Measurements from ENCODE around the gene SORBS1. TPM values are rescaled to one million over a fixed set of nuclear protein-coding genes. Genes with fewer than 3 reads are reported as not detected.
A peak's percentile ranks its signal among the peaks of the same experiment; 100 is the strongest.

SORBS1 gene
- total RNA-seq, 2 experiments from 2014 or later = 0.13 to 0.70 TPM

DNA sequence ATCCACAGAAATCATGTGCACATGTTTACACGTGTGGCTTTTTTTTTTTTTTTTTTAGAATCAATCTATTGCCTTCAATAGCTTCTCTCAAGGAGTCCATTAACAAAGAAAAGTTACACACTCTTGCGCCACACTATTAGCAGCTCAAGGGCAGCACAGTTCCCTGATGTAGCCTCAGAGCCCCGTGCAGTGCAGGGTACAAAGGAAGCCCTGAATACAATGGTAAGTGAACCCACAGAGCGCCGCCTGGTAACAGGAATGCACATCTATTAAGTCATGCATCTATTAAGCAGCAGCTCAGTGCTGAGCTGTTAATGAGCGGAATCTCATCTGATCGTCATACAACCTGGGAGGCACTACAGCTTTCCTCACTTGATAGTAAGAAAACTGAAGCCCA lies 156.7 kb downstream of the SORBS1 start:
- ATAC-seq (no peak), DNase-seq (no peak)
- TF ChIP-seq, protein P1, sequence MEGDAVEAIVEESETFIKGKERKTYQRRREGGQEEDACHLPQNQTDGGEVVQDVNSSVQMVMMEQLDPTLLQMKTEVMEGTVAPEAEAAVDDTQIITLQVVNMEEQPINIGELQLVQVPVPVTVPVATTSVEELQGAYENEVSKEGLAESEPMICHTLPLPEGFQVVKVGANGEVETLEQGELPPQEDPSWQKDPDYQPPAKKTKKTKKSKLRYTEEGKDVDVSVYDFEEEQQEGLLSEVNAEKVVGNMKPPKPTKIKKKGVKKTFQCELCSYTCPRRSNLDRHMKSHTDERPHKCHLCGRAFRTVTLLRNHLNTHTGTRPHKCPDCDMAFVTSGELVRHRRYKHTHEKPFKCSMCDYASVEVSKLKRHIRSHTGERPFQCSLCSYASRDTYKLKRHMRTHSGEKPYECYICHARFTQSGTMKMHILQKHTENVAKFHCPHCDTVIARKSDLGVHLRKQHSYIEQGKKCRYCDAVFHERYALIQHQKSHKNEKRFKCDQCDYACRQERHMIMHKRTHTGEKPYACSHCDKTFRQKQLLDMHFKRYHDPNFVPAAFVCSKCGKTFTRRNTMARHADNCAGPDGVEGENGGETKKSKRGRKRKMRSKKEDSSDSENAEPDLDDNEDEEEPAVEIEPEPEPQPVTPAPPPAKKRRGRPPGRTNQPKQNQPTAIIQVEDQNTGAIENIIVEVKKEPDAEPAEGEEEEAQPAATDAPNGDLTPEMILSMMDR (IDR thresholded peaks at IDR 0.05) = no peak
- no peaks in the 10 kb centered on the region for H3K36me3 Mint-ChIP-seq (ENCODE audit: low read depth)
- H3K9me3 Mint-ChIP-seq = no peaks in the 10 kb centered on the region
- H3K27me3 Mint-ChIP-seq = peaks cover 2% of the 10 kb centered on the region
- intact Hi-C loops (cut with micrococcal nuclease) = no loop called here
- peaks cover 4% of the 10 kb centered on the region for H3K4me1 Mint-ChIP-seq (ENCODE audit: low read depth)
- H3K27ac Mint-ChIP-seq = no peak overlapping the region
- no peak overlapping the region for H3K4me3 Mint-ChIP-seq
- POLR2A ChIA-PET = no interaction called here
- CTCF ChIA-PET = interaction anchor here (0.9 to 3.1 kb wide), 3 partner anchors 26 to 41 kb away, joined by 3 to 10 read pairs (median 3); no protein-coding TSS in a partner anchor

DNA sequence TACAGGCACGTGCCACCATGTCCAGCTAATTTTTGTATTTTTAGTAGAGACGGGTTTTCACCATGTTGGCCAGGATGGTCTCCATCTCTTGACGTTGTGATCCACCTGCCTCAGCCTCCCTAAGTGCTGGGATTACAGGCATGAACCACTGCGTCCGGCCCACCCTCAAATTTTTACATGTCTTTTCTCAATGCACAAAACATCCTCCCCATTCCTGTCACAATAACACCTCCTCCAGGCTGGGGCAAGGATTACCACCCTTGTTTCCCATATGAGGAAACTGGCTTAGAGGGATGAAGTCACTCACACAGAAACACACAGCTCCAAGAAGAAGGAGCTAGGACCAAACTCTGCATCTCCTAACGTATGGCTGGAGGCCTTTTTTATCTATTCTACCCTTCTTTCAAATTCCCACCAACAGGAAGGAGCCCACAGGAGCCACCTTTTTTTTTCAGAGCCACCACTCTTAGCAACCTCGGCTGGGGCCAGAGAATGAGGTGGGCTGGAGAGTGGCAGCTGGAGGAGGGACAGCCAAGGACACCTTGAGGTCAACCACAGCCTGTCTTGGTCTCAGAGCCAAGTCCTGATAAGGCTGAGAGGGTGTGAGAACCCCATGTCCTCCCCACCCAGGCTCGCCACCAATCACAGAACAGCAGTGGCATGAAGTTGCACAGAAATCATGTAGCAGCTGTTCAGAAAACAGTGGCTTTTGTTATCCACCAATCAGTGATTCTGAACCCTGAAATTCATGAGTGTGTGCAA lies 157.3 kb downstream of the SORBS1 start:
- POLR2A ChIA-PET = no interaction called here
- TF ChIP-seq, protein P1 (IDR thresholded peaks at IDR 0.05) = no peak
- H3K4me1 Mint-ChIP-seq (ENCODE audit: low read depth) = peaks cover 4% of the 10 kb centered on the region
- DNase-seq (no peak), ATAC-seq (no peak)
- no peak overlapping the region for H3K27ac Mint-ChIP-seq
- H3K4me3 Mint-ChIP-seq = no peak overlapping the region
- peaks cover 2% of the 10 kb centered on the region for H3K27me3 Mint-ChIP-seq
- no peaks in the 10 kb centered on the region for H3K9me3 Mint-ChIP-seq
- no peaks in the 10 kb centered on the region for H3K36me3 Mint-ChIP-seq (ENCODE audit: low read depth)
- CTCF ChIA-PET = interaction anchor here (0.9 to 3.1 kb wide), 4 partner anchors 27 to 225 kb away, joined by 3 to 10 read pairs (median 3); no protein-coding TSS in a partner anchor
- intact Hi-C loops (cut with micrococcal nuclease) = no loop called here

DNA sequence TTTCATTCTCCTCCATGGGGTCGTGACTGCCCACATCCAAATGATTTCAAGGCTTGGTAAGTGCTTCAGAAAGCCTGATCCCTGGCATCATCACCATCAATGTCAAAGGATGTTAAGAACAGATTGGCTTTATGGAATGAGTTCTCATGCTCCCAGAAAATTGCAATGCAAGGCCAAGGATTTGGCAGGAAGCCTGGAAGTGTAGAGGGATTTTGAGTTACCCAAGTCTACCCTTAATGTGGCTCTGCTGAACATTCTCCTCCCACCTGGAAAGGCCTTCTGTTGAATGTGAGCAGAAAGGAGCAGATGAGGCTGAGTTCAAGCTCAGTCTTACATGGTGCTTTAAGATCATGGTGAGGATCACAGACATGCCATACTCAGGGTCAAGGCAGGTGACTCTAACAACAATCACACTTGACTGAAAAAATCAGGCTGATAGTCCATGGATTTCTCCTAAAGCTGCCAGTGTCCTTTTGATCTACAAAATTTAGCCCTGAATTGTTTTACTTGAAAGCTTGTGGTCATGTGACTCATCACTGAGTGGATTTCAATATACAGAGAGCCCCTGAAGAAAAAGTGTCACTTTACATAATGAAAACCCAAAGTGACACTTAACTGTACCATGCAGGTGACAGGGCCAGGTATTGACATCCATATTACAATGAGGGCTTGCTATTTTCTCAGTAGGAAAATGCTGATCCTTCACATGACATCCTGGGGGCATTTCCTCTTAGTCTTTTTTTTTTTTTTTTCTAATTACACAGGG lies 159.3 kb downstream of the SORBS1 start:
- H3K27me3 Mint-ChIP-seq = peaks cover 2% of the 10 kb centered on the region
- intact Hi-C loops (cut with micrococcal nuclease) = no loop called here
- POLR2A ChIA-PET = no interaction called here
- no peak overlapping the region for H3K4me3 Mint-ChIP-seq
- ATAC-seq (peak; percentile 51), DNase-seq (no peak)
- H3K27ac Mint-ChIP-seq = no peak overlapping the region
- no peaks in the 10 kb centered on the region for H3K9me3 Mint-ChIP-seq
- peaks cover 4% of the 10 kb centered on the region for H3K4me1 Mint-ChIP-seq (ENCODE audit: low read depth)
- TF ChIP-seq, protein P1 (IDR thresholded peaks at IDR 0.05) = no peak
- H3K36me3 Mint-ChIP-seq (ENCODE audit: low read depth) = no peaks in the 10 kb centered on the region
- CTCF ChIA-PET = interaction anchor here (1.6 kb wide), 1 partner anchor 198 kb away, joined by 4 read pairs; no protein-coding TSS in a partner anchor

DNA sequence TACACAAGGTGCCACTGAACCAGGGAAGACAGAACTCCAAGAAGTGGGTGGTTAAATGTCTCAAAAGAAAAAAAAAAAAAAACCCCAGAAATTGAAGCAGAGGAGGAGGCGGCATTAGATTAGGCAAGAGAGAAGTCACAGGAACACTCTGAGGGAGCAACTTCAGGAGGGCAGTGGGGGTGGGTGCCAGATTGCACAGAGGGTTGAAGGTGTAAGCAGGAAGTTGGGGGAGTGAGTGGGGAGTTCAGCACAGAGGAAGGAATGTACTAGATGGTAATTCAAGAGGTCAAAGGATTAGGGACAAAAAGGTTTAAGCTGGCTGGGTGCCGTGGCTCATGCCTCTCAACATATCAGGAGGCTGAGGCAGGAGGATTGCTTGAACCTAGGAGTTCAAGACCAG lies 160.4 kb downstream of the SORBS1 start:
- CTCF ChIA-PET = no interaction called here

More for the DNA sequence above, 160.4 kb downstream of the SORBS1 start:
- no peak for ATAC-seq
- Mint-ChIP-seq H3K4me3 (no peak overlapping the region), H3K4me1 (ENCODE audit: low read depth) (peaks cover 4% of the 10 kb centered on the region), H3K27me3 (peaks cover 1% of the 10 kb centered on the region), H3K9me3 (no peaks in the 10 kb centered on the region), H3K27ac (no peak overlapping the region), H3K36me3 (ENCODE audit: low read depth) (no peaks in the 10 kb centered on the region)
- TF ChIP-seq, protein P1 (IDR thresholded peaks at IDR 0.05) = no peak
- no peak for DNase-seq
- POLR2A ChIA-PET = no interaction called here
- intact Hi-C loops (cut with micrococcal nuclease) = no loop called here
